Thyroid gland (tissue), 4 donors: Measurements from ENCODE around the gene CDH18.

Experiments used
- POLR2A ChIP-seq, 2 donors: fragments of 450-650 bp; IDR thresholded peaks; one replicate each; pipeline ENCODE4 v1.6.1; 2017; ENCODE audit warnings: antibody characterized with exemption in 2 of 2, mild to moderate bottlenecking in 2 of 2, moderate library complexity in 1 of 2
- TF ChIP-seq, protein P1 (sequence below), 6 experiments: fragments of 200-600 bp in 3 of 6; fragments of 450-650 bp in 3 of 6; sonication (generic) in 3 of 6; IDR thresholded peaks; one replicate each; pipeline ENCODE4 v1.5.1; 2016 to 2019; ENCODE audit warnings: antibody characterized with exemption in 6 of 6, mild to moderate bottlenecking in 2 of 6, inconsistent platforms in 1 of 6, moderate library complexity in 1 of 6

DNA sequence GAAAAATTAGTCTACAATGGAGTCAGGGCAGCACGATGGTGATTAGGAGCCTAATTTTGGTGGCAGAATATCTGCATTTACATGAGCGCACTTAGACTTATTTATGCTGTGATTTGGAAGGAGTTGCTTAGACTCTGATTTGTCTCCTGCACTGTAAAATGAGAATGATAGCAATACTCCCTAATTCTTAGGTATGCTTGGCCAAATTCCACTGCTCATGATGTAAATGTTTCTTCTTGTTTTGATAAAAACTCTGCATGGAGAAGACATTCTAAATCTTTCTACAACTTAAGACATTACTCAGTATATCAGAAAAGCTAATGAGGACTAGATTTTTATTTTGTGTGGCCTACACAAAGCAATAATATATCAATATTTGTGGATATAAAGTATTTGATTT is 205.4 kb downstream of the CDH18 start:
- no peak for TF ChIP-seq POLR2A (IDR thresholded peaks at IDR 0.05)
- TF ChIP-seq, protein P1, sequence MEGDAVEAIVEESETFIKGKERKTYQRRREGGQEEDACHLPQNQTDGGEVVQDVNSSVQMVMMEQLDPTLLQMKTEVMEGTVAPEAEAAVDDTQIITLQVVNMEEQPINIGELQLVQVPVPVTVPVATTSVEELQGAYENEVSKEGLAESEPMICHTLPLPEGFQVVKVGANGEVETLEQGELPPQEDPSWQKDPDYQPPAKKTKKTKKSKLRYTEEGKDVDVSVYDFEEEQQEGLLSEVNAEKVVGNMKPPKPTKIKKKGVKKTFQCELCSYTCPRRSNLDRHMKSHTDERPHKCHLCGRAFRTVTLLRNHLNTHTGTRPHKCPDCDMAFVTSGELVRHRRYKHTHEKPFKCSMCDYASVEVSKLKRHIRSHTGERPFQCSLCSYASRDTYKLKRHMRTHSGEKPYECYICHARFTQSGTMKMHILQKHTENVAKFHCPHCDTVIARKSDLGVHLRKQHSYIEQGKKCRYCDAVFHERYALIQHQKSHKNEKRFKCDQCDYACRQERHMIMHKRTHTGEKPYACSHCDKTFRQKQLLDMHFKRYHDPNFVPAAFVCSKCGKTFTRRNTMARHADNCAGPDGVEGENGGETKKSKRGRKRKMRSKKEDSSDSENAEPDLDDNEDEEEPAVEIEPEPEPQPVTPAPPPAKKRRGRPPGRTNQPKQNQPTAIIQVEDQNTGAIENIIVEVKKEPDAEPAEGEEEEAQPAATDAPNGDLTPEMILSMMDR (IDR thresholded peaks at IDR 0.05): no peak
